Astrocyte of the cerebellum (primary cell): Measurements from ENCODE around the gene LIPM.

Experiments
- DNase-seq: peaks from one replicate; pipeline ENCODE4 v3.0.0-alpha.2; 2011; ENCODE audit warnings: low read depth
- H3K4me3 ChIP-seq: 2 replicates; pipeline ENCODE4 v1.5.1; 2011; ENCODE audit warnings: mild to moderate bottlenecking, low read depth, low read length, moderate library complexity
- CTCF ChIP-seq: IDR thresholded peaks from 2 replicates; pipeline ENCODE4 v1.5.1; 2012; ENCODE audit warnings: low read length, low read depth, moderate library complexity, mild to moderate bottlenecking; ENCODE audit errors: missing control alignments
- in situ Hi-C: cut with HindIII; loops from 2 replicates; pipeline ENCODE4 v1.10.0; 2017; ENCODE audit warnings: low sequenced_read_pairs

Gene LIPM

DNA sequence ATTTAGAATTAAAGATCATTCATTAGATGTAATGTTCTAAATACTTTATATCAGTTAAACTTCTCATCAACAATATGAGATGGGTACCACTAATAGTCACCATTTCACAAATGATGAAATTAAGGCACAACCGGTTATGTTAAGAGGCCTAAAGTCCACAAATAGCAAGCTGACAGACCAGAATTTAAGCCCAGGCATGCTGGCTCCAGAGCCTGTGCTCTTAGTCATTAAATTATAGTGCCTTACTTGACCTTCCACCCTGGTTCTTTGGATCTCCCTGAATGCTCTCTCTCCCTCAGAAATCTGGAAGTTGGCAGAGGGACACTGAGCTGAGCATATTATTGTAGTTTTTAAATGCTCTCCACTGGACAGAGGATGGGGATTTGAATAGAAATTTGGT is 39.1 kb upstream of the LIPM start:
- in situ Hi-C loops = no loop called here
- TF ChIP-seq CTCF = no peak
- DNase-seq = no peak
- no peak overlapping the region for H3K4me3 ChIP-seq

GRCh38 chr10:88764110-88764509 is 38.4 kb upstream of the LIPM start:
- TF ChIP-seq CTCF = no peak
- no peak overlapping the region for H3K4me3 ChIP-seq
- DNase-seq = no peak
- in situ Hi-C loops = no loop called here

DNA sequence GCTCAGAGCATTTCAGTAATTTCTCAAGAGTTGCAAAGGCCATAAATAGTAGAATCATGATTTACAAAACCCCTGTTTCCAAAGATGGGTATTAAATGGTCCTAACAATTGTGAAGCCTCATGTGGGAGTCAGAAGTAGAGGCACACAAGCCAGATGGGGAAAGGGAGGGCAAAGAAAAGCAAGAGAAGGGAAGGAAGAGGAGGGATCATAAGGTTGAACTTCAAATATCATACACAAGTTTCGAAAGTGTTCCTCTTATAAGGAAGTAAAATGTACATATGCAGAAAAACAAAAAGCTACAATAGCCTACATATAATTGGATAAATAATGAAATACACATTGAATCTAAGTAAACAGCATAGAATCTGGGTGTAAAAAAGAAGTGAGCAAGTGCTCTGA is 36.7 kb upstream of the LIPM start:
- in situ Hi-C loops = no loop called here
- no peak for TF ChIP-seq CTCF
- no peak for DNase-seq
- H3K4me3 ChIP-seq = no peak overlapping the region

GRCh38 chr10:88769384-88769783 is 33.1 kb upstream of the LIPM start:
- in situ Hi-C loops = no loop called here
- no peak overlapping the region for H3K4me3 ChIP-seq

DNA sequence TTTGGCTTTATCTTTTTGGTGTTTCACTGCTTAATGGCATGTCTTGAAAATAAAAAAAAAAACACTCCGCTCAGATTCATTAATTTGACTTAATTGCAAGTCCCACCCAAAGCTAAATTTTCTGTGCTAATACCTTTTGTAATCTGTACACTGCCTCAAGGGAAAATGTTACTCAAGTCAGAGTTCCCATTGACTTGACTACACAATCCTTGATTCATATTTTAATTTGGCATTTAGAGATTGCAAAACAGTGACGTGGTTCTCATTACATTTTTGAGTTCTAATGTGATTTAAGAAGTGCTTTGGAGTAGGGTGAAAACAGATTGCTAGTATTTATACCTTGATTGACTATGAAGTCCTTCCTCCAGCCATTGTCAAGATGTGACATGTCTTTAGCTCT is 21.3 kb upstream of the LIPM start:
- no peak for DNase-seq
- in situ Hi-C loops = no loop called here
- H3K4me3 ChIP-seq = no peak overlapping the region
- no peak for TF ChIP-seq CTCF

More at GRCh38 chr10:88769384-88769783, 33.1 kb upstream of the LIPM start:
- TF ChIP-seq CTCF = no peak
- no peak for DNase-seq

- no peak for DNase-seq
- TF ChIP-seq CTCF = no peak
- in situ Hi-C loops = no loop called here
- H3K4me3 ChIP-seq = no peak overlapping the region
Measured at GRCh38 chr10:88782222-88782621, 20.3 kb upstream of the LIPM start.

GRCh38 chr10:88783724-88784123 is 18.8 kb upstream of the LIPM start:
- DNase-seq = peak; percentile 11

More at GRCh38 chr10:88783724-88784123, 18.8 kb upstream of the LIPM start:
- H3K4me3 ChIP-seq = no peak overlapping the region
- no peak for TF ChIP-seq CTCF
- in situ Hi-C loops = no loop called here
